Neural cell (in vitro differentiated cells): ENCODE data around the gene CFAP99.

Source experiments
- CTCF ChIP-seq: fragments of 450-650 bp; IDR thresholded peaks from 2 replicates; pipeline ENCODE4 v1.5.1; 2014; ENCODE audit warnings: antibody characterized with exemption, mild to moderate bottlenecking, moderate library complexity; ENCODE audit not compliant: poor library complexity, severe bottlenecking
- EP300 ChIP-seq: fragments of 450-650 bp; conservative IDR thresholded peaks from 2 replicates; pipeline ENCODE4 v1.6.1; 2014; ENCODE audit warnings: antibody characterized with exemption, mild to moderate bottlenecking, moderate library complexity; ENCODE audit not compliant: poor library complexity, severe bottlenecking
- EZH2 ChIP-seq: fragments of 200-600, 300-800 bp; shearing (Covaris generic), sonication (generic); IDR thresholded peaks from 2 replicates; pipeline ENCODE4 v1.6.1; 2014; ENCODE audit warnings: antibody characterized with exemption, low read length, borderline replicate concordance, mild to moderate bottlenecking; ENCODE audit not compliant: insufficient read depth, poor library complexity, severe bottlenecking
- MXI1 ChIP-seq: fragments of 450-650 bp; conservative IDR thresholded peaks from 2 replicates; pipeline ENCODE4 v1.6.1; 2014; ENCODE audit warnings: antibody characterized with exemption, mild to moderate bottlenecking; ENCODE audit not compliant: poor library complexity, severe bottlenecking
- POLR2AphosphoS5 ChIP-seq: IDR thresholded peaks from 2 replicates; pipeline ENCODE4 v1.6.1; 2012
- RAD21 ChIP-seq: fragments of 450-650 bp; conservative IDR thresholded peaks from 2 replicates; pipeline ENCODE4 v1.6.1; 2014; ENCODE audit warnings: antibody characterized with exemption, mild to moderate bottlenecking, moderate library complexity
- SMC3 ChIP-seq: fragments of 450-650 bp; conservative IDR thresholded peaks from 2 replicates; pipeline ENCODE4 v1.6.1; 2014; ENCODE audit warnings: antibody characterized with exemption, mild to moderate bottlenecking, moderate library complexity; ENCODE audit not compliant: poor library complexity
- TAF1 ChIP-seq: IDR thresholded peaks from 2 replicates; pipeline ENCODE4 v1.6.1; 2012; ENCODE audit warnings: low read depth
- TF ChIP-seq, protein P1 (sequence below): IDR thresholded peaks from 2 replicates; pipeline ENCODE4 v1.6.1; 2012; ENCODE audit warnings: borderline replicate concordance

DNA sequence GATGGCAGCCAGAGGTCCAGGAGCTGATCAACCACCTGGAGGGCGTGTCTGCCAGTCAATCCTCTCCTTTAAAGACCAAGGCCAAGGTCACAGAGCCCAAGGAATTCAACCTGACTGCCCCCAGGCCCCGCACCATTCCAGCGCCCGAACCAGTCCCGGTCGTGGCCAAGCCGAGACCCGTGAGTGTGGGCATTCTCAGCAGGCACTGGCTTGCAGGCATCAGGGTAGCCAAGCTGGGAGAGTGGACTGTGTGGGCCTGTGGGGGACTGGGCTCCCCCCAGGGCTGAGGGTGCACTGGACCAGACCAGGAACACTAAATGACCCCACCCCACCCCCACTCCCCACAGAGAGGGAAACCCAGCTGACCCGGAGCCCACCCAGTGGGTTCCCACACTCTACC is 26.4 kb downstream of the CFAP99 start:
- TF ChIP-seq EZH2 (no peak), CTCF (no peak), RAD21 (no peak), TAF1 (no peak), SMC3 (no peak), POLR2AphosphoS5 (no peak), EP300 (no peak), MXI1 (no peak)
- TF ChIP-seq, protein P1, sequence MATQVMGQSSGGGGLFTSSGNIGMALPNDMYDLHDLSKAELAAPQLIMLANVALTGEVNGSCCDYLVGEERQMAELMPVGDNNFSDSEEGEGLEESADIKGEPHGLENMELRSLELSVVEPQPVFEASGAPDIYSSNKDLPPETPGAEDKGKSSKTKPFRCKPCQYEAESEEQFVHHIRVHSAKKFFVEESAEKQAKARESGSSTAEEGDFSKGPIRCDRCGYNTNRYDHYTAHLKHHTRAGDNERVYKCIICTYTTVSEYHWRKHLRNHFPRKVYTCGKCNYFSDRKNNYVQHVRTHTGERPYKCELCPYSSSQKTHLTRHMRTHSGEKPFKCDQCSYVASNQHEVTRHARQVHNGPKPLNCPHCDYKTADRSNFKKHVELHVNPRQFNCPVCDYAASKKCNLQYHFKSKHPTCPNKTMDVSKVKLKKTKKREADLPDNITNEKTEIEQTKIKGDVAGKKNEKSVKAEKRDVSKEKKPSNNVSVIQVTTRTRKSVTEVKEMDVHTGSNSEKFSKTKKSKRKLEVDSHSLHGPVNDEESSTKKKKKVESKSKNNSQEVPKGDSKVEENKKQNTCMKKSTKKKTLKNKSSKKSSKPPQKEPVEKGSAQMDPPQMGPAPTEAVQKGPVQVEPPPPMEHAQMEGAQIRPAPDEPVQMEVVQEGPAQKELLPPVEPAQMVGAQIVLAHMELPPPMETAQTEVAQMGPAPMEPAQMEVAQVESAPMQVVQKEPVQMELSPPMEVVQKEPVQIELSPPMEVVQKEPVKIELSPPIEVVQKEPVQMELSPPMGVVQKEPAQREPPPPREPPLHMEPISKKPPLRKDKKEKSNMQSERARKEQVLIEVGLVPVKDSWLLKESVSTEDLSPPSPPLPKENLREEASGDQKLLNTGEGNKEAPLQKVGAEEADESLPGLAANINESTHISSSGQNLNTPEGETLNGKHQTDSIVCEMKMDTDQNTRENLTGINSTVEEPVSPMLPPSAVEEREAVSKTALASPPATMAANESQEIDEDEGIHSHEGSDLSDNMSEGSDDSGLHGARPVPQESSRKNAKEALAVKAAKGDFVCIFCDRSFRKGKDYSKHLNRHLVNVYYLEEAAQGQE, result no peak
